DND-41 (cell line): ENCODE data around the gene LTBP2.

ENCODE experiments used
- EZH2 ChIP-seq: IDR thresholded peaks from 3 replicates; pipeline ENCODE4 v1.6.1; 2012; ENCODE audit warnings: borderline replicate concordance, low read depth, mild to moderate bottlenecking, moderate library complexity, low read length, inconsistent platforms; ENCODE audit not compliant: severe bottlenecking
- TF ChIP-seq, protein P1 (sequence below): IDR thresholded peaks from 2 replicates; pipeline ENCODE4 v1.5.1; 2012; ENCODE audit warnings: borderline replicate concordance, low read length, moderate library complexity, mild to moderate bottlenecking; ENCODE audit not compliant: poor library complexity, severe bottlenecking; ENCODE audit errors: extremely low read depth

DNA sequence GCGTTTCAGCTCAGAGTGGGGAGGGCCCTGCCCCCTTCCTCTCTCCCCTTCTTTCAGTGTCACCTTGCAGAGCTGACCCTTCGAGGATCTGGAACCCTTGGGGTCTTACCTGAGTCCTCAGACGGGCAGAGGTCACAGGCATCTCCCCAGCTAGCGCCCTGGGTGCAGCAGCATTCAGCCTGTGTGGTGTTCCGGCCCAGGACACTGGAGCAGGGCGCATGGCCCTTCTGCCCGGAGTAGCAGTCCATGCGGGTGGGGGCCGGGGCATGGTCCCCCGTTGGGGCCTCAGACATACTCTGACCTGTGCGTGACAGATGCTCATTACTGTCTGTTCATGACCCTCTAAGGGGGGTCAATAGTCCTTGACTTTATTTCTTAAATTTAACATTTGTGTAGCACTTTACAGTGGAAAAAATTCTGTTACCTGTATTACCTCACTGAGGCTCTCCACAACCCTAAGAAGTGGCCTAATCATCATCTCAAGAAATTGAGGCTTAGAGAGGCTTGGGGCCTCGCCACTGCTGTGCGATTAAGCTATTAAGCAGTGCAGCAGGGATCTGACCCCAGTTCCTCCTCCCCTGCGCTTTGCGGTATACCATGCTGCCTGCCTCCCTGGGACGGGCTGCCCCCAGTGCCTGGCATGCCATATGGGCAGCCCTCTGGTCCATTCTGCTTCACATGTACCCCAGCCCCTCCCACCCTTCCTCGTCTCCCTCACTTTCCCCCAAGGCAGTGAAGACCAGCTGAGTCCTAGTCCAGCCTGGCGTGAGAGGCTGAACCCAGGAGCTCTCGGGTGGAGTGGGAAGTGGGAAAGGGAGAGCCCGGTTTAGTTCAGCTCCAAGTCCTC, 106.9 kb downstream of the LTBP2 start:
- TF ChIP-seq, protein P1, sequence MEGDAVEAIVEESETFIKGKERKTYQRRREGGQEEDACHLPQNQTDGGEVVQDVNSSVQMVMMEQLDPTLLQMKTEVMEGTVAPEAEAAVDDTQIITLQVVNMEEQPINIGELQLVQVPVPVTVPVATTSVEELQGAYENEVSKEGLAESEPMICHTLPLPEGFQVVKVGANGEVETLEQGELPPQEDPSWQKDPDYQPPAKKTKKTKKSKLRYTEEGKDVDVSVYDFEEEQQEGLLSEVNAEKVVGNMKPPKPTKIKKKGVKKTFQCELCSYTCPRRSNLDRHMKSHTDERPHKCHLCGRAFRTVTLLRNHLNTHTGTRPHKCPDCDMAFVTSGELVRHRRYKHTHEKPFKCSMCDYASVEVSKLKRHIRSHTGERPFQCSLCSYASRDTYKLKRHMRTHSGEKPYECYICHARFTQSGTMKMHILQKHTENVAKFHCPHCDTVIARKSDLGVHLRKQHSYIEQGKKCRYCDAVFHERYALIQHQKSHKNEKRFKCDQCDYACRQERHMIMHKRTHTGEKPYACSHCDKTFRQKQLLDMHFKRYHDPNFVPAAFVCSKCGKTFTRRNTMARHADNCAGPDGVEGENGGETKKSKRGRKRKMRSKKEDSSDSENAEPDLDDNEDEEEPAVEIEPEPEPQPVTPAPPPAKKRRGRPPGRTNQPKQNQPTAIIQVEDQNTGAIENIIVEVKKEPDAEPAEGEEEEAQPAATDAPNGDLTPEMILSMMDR: no peak
- TF ChIP-seq EZH2: no peak
